ENCODE measurements around the gene TARBP2.

GRCh38 chr12:53456654-53457366, 44.3 kb upstream of the TARBP2 start:
- TF ChIP-seq POLR2AphosphoS5 (IDR thresholded peaks at IDR 0.05; ENCODE audit: low read depth, low read length) = peak; percentile 23; the same call in 1 of the 2 replicates
- TF ChIP-seq POLR2A (IDR thresholded peaks at IDR 0.05; ENCODE audit: low read depth, low read length) = 0 out of 2 replicates have a peak, but pooled peaks have one; percentile 9
- TF ChIP-seq TAF1 (IDR thresholded peaks at IDR 0.05; ENCODE audit: low read depth, low read length) = no peak
- TF ChIP-seq SPI1 (IDR thresholded peaks at IDR 0.05; ENCODE audit: low read depth, low read length) = no peak

Data from GM12891 (cell line).